Gastroesophageal sphincter (tissue), 3 donors: ENCODE results near the gene CCDC51.
"Not testable (repeated sequence)": the region's sequence is repeated elsewhere in the genome, so short reads cannot be mapped to it uniquely, and the experiment has no call there.

Source experiments
- POLR2AphosphoS5 ChIP-seq: sonication (generic); formaldehyde crosslinking; IDR thresholded peaks from one replicate; pipeline ENCODE4 v1.6.1; 2017; ENCODE audit warnings: antibody characterized with exemption
- TF ChIP-seq, protein P1 (sequence below), 4 experiments: fragments of 200-600 bp in 2 of 4; fragments of 450-650 bp in 2 of 4; sonication (generic) in 1 of 4; IDR thresholded peaks; one replicate each; pipeline ENCODE4 v1.5.1; 2017 to 2019; ENCODE audit warnings: antibody characterized with exemption in 4 of 4, mild to moderate bottlenecking in 2 of 4, moderate library complexity in 2 of 4

DNA sequence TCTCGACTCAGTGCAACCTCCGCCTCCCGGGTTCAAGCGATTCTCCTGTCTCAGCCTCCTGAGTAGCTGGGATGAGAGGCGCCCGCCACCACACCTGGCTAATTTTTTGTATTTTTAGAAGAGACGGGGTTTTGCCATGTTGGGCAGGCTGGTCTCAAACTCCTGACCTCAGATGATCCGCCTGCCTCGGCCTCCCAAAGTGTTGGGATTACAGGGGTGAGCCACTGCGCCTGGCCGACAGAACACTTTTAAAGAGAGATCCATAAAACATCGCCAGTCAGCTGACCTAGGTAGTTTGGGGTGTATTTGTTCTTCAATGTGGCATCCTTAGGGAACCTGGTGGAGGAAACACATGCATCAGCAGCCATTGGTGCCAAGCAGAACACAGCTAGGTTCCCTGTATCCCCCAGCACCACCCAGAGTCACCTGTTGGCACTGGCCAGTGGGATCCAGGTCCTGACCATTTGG is 38.5 kb downstream of the CCDC51 start:
- TF ChIP-seq, protein P1, sequence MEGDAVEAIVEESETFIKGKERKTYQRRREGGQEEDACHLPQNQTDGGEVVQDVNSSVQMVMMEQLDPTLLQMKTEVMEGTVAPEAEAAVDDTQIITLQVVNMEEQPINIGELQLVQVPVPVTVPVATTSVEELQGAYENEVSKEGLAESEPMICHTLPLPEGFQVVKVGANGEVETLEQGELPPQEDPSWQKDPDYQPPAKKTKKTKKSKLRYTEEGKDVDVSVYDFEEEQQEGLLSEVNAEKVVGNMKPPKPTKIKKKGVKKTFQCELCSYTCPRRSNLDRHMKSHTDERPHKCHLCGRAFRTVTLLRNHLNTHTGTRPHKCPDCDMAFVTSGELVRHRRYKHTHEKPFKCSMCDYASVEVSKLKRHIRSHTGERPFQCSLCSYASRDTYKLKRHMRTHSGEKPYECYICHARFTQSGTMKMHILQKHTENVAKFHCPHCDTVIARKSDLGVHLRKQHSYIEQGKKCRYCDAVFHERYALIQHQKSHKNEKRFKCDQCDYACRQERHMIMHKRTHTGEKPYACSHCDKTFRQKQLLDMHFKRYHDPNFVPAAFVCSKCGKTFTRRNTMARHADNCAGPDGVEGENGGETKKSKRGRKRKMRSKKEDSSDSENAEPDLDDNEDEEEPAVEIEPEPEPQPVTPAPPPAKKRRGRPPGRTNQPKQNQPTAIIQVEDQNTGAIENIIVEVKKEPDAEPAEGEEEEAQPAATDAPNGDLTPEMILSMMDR (IDR thresholded peaks at IDR 0.05) = not testable (repeated sequence)
- not testable (repeated sequence) for TF ChIP-seq POLR2AphosphoS5
